Dermis microvascular lymphatic vessel endothelial cell (primary cell): Measurements from ENCODE around the gene PPT2. TPM values are rescaled to one million over a fixed set of nuclear protein-coding genes. Genes with fewer than 3 reads are reported as not detected.
"Not testable (repeated sequence)": the region's sequence is repeated elsewhere in the genome, so short reads cannot be mapped to it uniquely, and the experiment has no call there.

ENCODE experiments used
- DNase-seq, 2 donors: peaks; one replicate each; pipeline versions ENCODE4 v3.0.0 to v3.0.0-alpha.2; 2010; ENCODE audit warnings: low read depth in 2 of 2
- total RNA-seq: library from RNA; depleted of rRNA; stranded (reverse); fragments of >200 nt; gene quantifications from 2 replicates; pipeline ENCODE4 v1.2.1, GENCODE V29; 2014

PPT2 gene
- total RNA-seq, 1 donor from 2014 or later: 50.1 TPM

GRCh38 chr6:32204268-32204715 is 50.4 kb downstream of the PPT2 start:
- no peak for DNase-seq

- no peak for DNase-seq
Measured at GRCh38 chr6:32208996-32209395, 55.1 kb downstream of the PPT2 start.

- no peak for DNase-seq
Measured at GRCh38 chr6:32210191-32210601, 56.3 kb downstream of the PPT2 start.

- DNase-seq: not testable (repeated sequence)
Measured at GRCh38 chr6:32211432-32211831, 57.5 kb downstream of the PPT2 start.

GRCh38 chr6:32212076-32212760 is 58.3 kb downstream of the PPT2 start:
- DNase-seq: no peak

Other genes starting within 250 kb of the PPT2 start
- gene C2, start 226.4 kb upstream of the PPT2 start, total RNA-seq: 0.13 TPM in 1 of 2 replicates, not detected in the other
- 0.13 and 0.51 TPM in 2 replicates for gene CFB, start 208.0 kb upstream of the PPT2 start, total RNA-seq
- gene NELFE, start 195.2 kb upstream of the PPT2 start, total RNA-seq: 58.3 and 77.6 TPM in 2 replicates
- gene SKIC2, start 195.0 kb upstream of the PPT2 start, total RNA-seq: 25.4 and 33.5 TPM in 2 replicates
- gene DXO, start 182.0 kb upstream of the PPT2 start, total RNA-seq: 6.4 and 8.0 TPM in 2 replicates
- gene C4A, start 172.1 kb upstream of the PPT2 start, total RNA-seq: 0.90 and 1.4 TPM in 2 replicates
- 0.38 and 0.77 TPM in 2 replicates for gene C4B, start 139.3 kb upstream of the PPT2 start, total RNA-seq
- not detected in 2 replicates for gene CYP21A2, start 115.7 kb upstream of the PPT2 start, total RNA-seq
- gene TNXB, start 44.8 kb upstream of the PPT2 start, total RNA-seq: 0.90 and 1.8 TPM in 2 replicates
- gene ATF6B, start 25.9 kb upstream of the PPT2 start, total RNA-seq: 9.5 and 17.7 TPM in 2 replicates
- 4.9 and 5.8 TPM in 2 replicates for gene FKBPL, start 23.9 kb upstream of the PPT2 start, total RNA-seq
- gene PRRT1, start 2.2 kb upstream of the PPT2 start, total RNA-seq: under 0.01 TPM in 2 replicates
- gene EGFL8, start 10.5 kb downstream of the PPT2 start, total RNA-seq: 0.64 and 2.3 TPM in 2 replicates
- gene AGPAT1, start 21.9 kb downstream of the PPT2 start, total RNA-seq: 5.6 and 13.4 TPM in 2 replicates
- 44.4 and 53.6 TPM in 2 replicates for gene RNF5, start 24.3 kb downstream of the PPT2 start, total RNA-seq
- 0.38 and 0.39 TPM in 2 replicates for gene AGER, start 30.1 kb downstream of the PPT2 start, total RNA-seq
- 37.2 and 46.8 TPM in 2 replicates for gene PBX2, start 36.1 kb downstream of the PPT2 start, total RNA-seq
- 6.9 and 9.0 TPM in 2 replicates for gene GPSM3, start 38.5 kb downstream of the PPT2 start, total RNA-seq
- gene NOTCH4, start 69.9 kb downstream of the PPT2 start, total RNA-seq: 11.9 and 13.3 TPM in 2 replicates
- gene TSBP1, start 217.8 kb downstream of the PPT2 start, total RNA-seq: not detected in 2 replicates